Suprapubic skin (tissue), 4 donors: ENCODE results near the gene ZSCAN20. TPM values are rescaled to one million over a fixed set of nuclear protein-coding genes. Genes with fewer than 3 reads are reported as not detected.

Source experiments
- DNase-seq, 2 donors: peaks; one replicate each; pipeline ENCODE4 v3.0.0-alpha.2; 2019; ENCODE audit warnings: low spot score in 2 of 2
- H3K27ac ChIP-seq: fragments of 200-600 bp; sonication (generic); one replicate; pipeline ENCODE4 v1.5.1; 2019
- H3K27me3 ChIP-seq: fragments of 200-600 bp; sonication (generic); one replicate; pipeline ENCODE4 v1.5.1; 2019
- H3K36me3 ChIP-seq: fragments of 200-600 bp; sonication (generic); one replicate; pipeline ENCODE4 v1.5.1; 2019
- H3K4me1 ChIP-seq: fragments of 200-600 bp; sonication (generic); one replicate; pipeline ENCODE4 v1.5.1; 2019
- H3K4me3 ChIP-seq: fragments of 200-600 bp; sonication (generic); one replicate; pipeline ENCODE4 v1.5.1; 2019; ENCODE audit warnings: mild to moderate bottlenecking
- H3K9me3 ChIP-seq: fragments of 200-600 bp; sonication (generic); one replicate; pipeline ENCODE4 v1.5.1; 2019
- EP300 ChIP-seq: sonication (generic); formaldehyde crosslinking; IDR thresholded peaks from one replicate; pipeline ENCODE4 v1.6.1; 2017; ENCODE audit warnings: antibody characterized with exemption
- POLR2A ChIP-seq, 2 donors: fragments of 450-650 bp; IDR thresholded peaks; one replicate each; pipeline ENCODE4 v1.6.1; 2017; ENCODE audit warnings: antibody characterized with exemption in 2 of 2, mild to moderate bottlenecking in 2 of 2, moderate library complexity in 2 of 2
- POLR2AphosphoS5 ChIP-seq, 3 donors: sonication (generic); formaldehyde crosslinking; IDR thresholded peaks; one replicate each; pipeline ENCODE4 v1.6.1; 2017; ENCODE audit warnings: antibody characterized with exemption in 3 of 3
- WGBS: methylation state at CpG from one replicate; pipeline ENCODE4 v1.1.5; 2018; 5-methylcytosine and 5-hydroxymethylcytosine counted together
- total RNA-seq, 4 donors: library from RNA; depleted of rRNA; stranded (reverse); fragments of >200 nt; gene quantifications; one replicate each; pipeline ENCODE4 v1.1.0, GENCODE V29; 2016
- TF ChIP-seq, protein P1 (sequence below), 2 donors: fragments of 200-600 bp in 1 of 2; fragments of 450-650 bp in 1 of 2; sonication (generic) in 1 of 2; IDR thresholded peaks; one replicate each; pipeline ENCODE4 v1.5.1; 2016 to 2019; ENCODE audit warnings: antibody characterized with exemption in 2 of 2, mild to moderate bottlenecking in 1 of 2, moderate library complexity in 1 of 2

The ZSCAN20 gene
- total RNA-seq, 4 donors from 2014 or later: 1.4 to 7.0 (median 3.2) TPM

DNA sequence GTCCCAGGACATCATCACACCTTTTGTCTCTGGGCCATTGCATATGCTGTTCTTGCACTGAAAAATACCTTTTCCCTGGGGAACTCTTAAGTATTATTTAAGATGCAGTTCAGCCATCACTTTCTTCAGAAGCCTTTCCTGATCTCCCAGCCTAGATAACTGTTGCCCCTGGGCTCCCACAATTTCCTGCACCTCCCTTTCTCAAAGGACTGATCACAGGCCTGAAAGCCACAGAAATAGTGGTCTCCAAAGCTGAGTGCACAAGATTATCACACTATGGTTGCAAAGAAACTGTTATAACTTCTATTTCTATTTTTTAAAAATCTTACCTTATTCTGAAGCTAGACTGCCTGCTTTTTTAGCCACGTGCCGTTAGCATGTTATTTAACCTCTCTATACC is 2.8 kb upstream of the ZSCAN20 start:
- H3K27ac ChIP-seq: no peak overlapping the region
- DNase-seq: no peak
- no peaks in the 10 kb centered on the region for H3K9me3 ChIP-seq
- no peak overlapping the region for H3K4me3 ChIP-seq
- TF ChIP-seq EP300 (no peak), POLR2AphosphoS5 (IDR thresholded peaks at IDR 0.05) (no peak), POLR2A (IDR thresholded peaks at IDR 0.05) (no peak)
- TF ChIP-seq, protein P1, sequence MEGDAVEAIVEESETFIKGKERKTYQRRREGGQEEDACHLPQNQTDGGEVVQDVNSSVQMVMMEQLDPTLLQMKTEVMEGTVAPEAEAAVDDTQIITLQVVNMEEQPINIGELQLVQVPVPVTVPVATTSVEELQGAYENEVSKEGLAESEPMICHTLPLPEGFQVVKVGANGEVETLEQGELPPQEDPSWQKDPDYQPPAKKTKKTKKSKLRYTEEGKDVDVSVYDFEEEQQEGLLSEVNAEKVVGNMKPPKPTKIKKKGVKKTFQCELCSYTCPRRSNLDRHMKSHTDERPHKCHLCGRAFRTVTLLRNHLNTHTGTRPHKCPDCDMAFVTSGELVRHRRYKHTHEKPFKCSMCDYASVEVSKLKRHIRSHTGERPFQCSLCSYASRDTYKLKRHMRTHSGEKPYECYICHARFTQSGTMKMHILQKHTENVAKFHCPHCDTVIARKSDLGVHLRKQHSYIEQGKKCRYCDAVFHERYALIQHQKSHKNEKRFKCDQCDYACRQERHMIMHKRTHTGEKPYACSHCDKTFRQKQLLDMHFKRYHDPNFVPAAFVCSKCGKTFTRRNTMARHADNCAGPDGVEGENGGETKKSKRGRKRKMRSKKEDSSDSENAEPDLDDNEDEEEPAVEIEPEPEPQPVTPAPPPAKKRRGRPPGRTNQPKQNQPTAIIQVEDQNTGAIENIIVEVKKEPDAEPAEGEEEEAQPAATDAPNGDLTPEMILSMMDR (IDR thresholded peaks at IDR 0.05): no peak
- H3K36me3 ChIP-seq: no peaks in the 10 kb centered on the region
- H3K27me3 ChIP-seq: no peaks in the 10 kb centered on the region
- 93% methylated on average over 2 of the region's 2 CpGs for WGBS
- peaks cover 36% of the 10 kb centered on the region for H3K4me1 ChIP-seq

DNA sequence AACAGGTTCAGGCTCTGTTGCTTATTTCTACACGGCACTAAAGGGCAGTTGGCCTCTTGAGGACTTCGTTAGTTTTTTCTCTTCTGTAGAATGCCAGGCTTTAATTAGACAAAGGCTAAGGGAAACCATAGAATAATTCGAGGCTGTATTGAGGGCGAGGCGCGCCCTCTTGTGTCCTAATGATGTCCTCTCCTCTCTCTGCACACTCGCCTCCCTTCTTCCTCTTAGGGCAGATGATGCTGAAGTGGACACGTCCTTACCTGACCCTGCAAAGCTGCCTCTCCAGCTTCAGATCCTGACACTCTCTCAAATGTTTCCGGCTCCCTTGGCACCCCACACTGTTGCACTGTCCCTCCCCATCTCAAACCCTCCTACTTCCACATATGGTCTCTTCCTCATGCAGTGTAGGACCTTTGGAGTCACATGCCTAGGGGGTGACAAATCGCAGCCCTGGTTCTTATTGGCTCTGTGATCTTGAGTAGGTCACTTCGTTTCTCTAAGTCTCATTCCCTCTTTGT is 1.9 kb upstream of the ZSCAN20 start:
- Histone ChIP-seq H3K9me3 (no peaks in the 10 kb centered on the region), H3K27ac (peak overlapping the region; percentile 8), H3K4me3 (no peak overlapping the region), H3K27me3 (no peaks in the 10 kb centered on the region), H3K36me3 (no peaks in the 10 kb centered on the region), H3K4me1 (peaks cover 36% of the 10 kb centered on the region)
- no peak for TF ChIP-seq EP300
- TF ChIP-seq POLR2AphosphoS5 (IDR thresholded peaks at IDR 0.05): no peak
- TF ChIP-seq, protein P1 (IDR thresholded peaks at IDR 0.05): peak; percentile 53 to 85
- TF ChIP-seq POLR2A (IDR thresholded peaks at IDR 0.05): no peak
- DNase-seq: peak; percentile 74 to 85
- 3% methylated on average over 11 of the region's 11 CpGs for WGBS

DNA sequence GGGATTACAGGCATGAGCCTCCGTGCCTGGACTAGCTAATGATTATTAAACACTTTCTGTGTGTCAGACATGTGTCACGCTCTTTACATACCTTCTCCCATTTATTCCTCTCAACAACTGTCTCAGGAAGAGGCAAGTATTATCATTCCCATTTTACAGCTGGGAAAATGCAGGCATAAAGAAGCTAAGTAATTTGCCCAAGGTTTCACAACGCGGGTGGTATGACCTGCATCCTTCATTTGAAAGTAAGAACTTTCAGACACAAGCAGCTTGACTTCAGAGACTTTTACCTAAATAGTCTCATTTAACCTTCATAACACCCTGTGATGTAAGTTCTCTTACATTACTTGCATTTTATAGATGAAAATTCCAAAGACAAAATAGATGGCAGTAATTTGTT is 1.0 kb upstream of the ZSCAN20 start:
- TF ChIP-seq, protein P1 (IDR thresholded peaks at IDR 0.05): no peak
- TF ChIP-seq EP300 (no peak), POLR2A (IDR thresholded peaks at IDR 0.05) (no peak), POLR2AphosphoS5 (IDR thresholded peaks at IDR 0.05) (no peak)
- no peak overlapping the region for H3K27ac ChIP-seq
- H3K4me1 ChIP-seq: peaks cover 36% of the 10 kb centered on the region
- no peaks in the 10 kb centered on the region for H3K27me3 ChIP-seq
- 89% methylated on average over 4 of the region's 4 CpGs for WGBS
- peak overlapping the region; percentile 50 for H3K4me3 ChIP-seq
- no peak for DNase-seq
- H3K36me3 ChIP-seq: no peaks in the 10 kb centered on the region
- H3K9me3 ChIP-seq: no peaks in the 10 kb centered on the region

DNA sequence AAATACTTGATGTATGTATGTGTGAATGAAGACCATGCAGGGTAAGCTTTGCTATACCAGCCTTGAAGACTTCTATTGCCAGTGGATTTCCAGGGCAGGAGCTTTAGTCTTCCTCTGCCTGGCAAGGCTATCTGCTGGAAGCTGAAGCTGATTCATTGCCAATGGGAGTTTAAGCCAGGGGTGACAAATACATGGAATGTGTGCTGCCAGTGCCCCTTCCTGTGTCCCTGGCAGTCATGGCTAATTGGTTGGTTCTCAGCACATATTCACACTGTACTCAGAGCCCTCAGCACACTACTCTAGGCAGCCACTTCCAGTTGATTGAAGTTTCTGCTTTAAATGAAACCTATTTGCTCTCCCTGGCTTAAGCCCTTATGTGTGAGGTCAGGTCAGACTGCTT is 1.5 kb downstream of the ZSCAN20 start:
- no peak overlapping the region for H3K27ac ChIP-seq
- H3K4me1 ChIP-seq: peaks cover 36% of the 10 kb centered on the region
- H3K36me3 ChIP-seq: no peaks in the 10 kb centered on the region
- TF ChIP-seq POLR2AphosphoS5 (IDR thresholded peaks at IDR 0.05): no peak
- TF ChIP-seq, protein P1 (IDR thresholded peaks at IDR 0.05): no peak
- no peak for TF ChIP-seq EP300
- TF ChIP-seq POLR2A (IDR thresholded peaks at IDR 0.05): no peak
- H3K4me3 ChIP-seq: no peak overlapping the region
- H3K9me3 ChIP-seq: no peaks in the 10 kb centered on the region
- no peaks in the 10 kb centered on the region for H3K27me3 ChIP-seq
- no peak for DNase-seq

DNA sequence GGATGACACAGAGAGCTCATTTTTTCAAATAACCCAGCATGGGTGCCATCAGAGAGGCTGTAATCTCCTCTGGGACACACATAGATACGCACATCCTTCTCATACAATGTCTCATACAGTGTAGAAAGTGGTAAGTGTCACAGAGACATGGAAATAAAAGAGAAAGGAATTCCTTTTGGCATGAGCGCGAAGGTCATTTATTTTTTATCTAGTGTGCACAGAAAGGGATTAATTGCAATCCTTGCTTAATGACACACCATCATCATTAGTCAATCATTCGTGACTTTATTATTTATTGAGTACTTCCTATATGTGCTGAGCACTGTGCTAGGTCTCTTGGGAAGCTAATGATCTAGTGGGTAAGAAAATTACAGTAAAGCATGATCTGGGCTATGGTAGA is 5.0 kb downstream of the ZSCAN20 start:
- Histone ChIP-seq H3K4me1 (peaks cover 14% of the 10 kb centered on the region), H3K4me3 (no peak overlapping the region), H3K9me3 (no peaks in the 10 kb centered on the region), H3K27me3 (no peaks in the 10 kb centered on the region), H3K27ac (no peak overlapping the region), H3K36me3 (peaks cover 18% of the 10 kb centered on the region)
- 86% methylated on average over 4 of the region's 4 CpGs for WGBS
- TF ChIP-seq, protein P1 (IDR thresholded peaks at IDR 0.05): no peak
- no peak for TF ChIP-seq POLR2A (IDR thresholded peaks at IDR 0.05)
- no peak for TF ChIP-seq EP300
- TF ChIP-seq POLR2AphosphoS5 (IDR thresholded peaks at IDR 0.05): no peak
- no peak for DNase-seq
